Activated T-cell treated with anti-CD3 and anti-CD28 coated beads, Interleukin-2, amount 50 U/mL, for 24 hours (primary cell): ENCODE measurements around the gene MCCD1.

Source experiments
- DNase-seq: peaks from one replicate; pipeline ENCODE4 v3.0.0-alpha.2; 2020
- H3K27ac Mint-ChIP-seq: 2 replicates; pipeline ENCODE4 v1.8.0; 2020; ENCODE audit warnings: mild to moderate bottlenecking, mixed read lengths
- H3K27me3 Mint-ChIP-seq: 2 replicates; pipeline ENCODE4 v1.8.0; 2020; ENCODE audit warnings: mixed read lengths
- H3K36me3 Mint-ChIP-seq: 2 replicates; pipeline ENCODE4 v1.8.0; 2020; ENCODE audit warnings: low read depth, mixed read lengths
- H3K4me1 Mint-ChIP-seq: 2 replicates; pipeline ENCODE4 v1.8.0; 2020; ENCODE audit warnings: low read depth, mixed read lengths
- H3K4me3 Mint-ChIP-seq: 2 replicates; pipeline ENCODE4 v1.8.0; 2020; ENCODE audit warnings: mild to moderate bottlenecking, moderate library complexity, mixed read lengths
- H3K9me3 Mint-ChIP-seq: 2 replicates; pipeline ENCODE4 v1.8.0; 2020; ENCODE audit warnings: mixed read lengths

Gene MCCD1

GRCh38 chr6:31531162-31531561 lies 2.4 kb downstream of the MCCD1 start:
- no peaks in the 10 kb centered on the region for H3K9me3 Mint-ChIP-seq
- no peak overlapping the region for H3K4me3 Mint-ChIP-seq
- peaks cover 81% of the 10 kb centered on the region for H3K36me3 Mint-ChIP-seq
- H3K27ac Mint-ChIP-seq, result no peak overlapping the region
- DNase-seq, result peak; percentile 23
- no peaks in the 10 kb centered on the region for H3K27me3 Mint-ChIP-seq
- peaks cover 39% of the 10 kb centered on the region for H3K4me1 Mint-ChIP-seq

DNA sequence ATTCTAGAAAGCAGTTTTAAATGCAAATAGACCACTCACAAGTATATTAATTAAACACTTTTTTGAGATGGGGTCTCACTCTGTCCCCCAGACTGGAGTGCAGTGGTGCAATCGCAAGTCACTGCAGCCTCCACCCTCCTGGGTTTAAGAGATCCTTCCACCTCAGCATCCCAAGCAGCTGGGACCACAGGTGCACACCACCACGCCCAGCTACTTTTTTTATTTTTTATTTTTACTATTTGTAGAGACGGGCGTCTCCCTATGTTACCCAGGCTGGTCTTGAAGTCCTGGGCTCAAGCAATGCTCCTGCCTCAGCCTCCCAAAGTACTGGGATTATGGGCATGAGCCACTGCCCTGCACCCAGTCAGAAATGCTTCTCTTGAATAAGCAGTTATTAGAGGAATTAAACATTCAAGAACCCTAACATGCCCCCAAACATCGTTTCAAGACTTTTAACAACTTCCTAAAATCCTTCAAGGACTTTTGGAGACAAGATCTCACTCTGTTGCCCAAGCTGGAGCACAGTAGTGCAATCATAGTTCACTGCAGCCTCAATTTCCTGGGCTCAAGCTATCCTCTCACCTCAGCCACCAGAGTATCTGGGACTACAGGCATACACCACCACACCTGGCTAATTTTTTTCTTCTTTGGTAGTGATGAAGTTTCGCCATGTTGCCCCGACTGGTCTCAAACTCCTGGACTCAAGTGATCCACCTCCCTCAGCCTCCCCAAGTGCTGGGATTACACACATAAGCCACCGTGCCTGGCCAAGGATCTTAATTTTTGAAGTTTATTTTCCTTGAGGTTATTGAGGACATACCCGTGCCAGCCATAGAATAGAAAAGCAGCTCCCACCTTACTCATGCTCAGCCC lies 3.2 kb downstream of the MCCD1 start:
- DNase-seq, result peak; percentile 26
- H3K4me3 Mint-ChIP-seq, result no peak overlapping the region
- peaks cover 88% of the 10 kb centered on the region for H3K36me3 Mint-ChIP-seq
- no peaks in the 10 kb centered on the region for H3K9me3 Mint-ChIP-seq
- peak overlapping the region; percentile 69 for H3K27ac Mint-ChIP-seq
- H3K4me1 Mint-ChIP-seq, result peaks cover 45% of the 10 kb centered on the region
- no peaks in the 10 kb centered on the region for H3K27me3 Mint-ChIP-seq

DNA sequence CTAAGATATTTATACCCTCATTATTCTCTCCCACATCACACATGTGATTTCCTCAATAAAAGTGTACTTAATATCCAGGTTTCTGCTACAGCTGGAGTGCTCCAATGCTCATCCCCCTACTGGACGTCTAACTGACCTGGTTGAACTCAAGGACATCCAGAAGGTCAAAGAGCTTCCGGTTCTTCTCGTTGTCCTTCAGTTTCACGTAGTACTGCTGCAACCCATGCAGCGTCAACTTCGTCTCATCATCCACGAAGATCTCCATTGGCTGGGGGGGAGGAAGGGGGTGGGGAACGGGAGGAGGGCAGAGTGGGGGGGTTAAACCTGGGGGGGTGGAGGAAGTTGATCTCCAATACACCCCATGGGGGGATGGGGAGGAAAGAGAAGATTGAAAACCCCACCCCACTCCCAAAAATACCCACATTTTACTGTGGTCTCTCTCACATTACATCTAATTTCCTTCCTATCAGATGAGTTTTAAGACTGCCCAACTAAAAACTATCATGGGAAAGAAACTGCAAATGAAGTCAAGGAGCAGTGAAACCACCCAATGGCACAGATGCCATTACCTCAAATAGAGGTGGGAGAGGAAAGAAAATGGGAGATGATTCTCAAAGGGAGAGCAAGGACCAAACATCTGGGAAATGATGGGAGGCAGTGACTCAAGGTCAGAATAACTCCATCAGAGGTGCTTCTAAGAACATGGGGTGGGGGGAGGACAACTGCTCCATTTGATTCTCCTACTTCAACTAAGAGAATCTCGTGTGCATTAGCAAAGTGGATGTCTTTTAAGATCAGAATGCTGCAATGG lies 4.1 kb downstream of the MCCD1 start:
- no peaks in the 10 kb centered on the region for H3K9me3 Mint-ChIP-seq

DNA sequence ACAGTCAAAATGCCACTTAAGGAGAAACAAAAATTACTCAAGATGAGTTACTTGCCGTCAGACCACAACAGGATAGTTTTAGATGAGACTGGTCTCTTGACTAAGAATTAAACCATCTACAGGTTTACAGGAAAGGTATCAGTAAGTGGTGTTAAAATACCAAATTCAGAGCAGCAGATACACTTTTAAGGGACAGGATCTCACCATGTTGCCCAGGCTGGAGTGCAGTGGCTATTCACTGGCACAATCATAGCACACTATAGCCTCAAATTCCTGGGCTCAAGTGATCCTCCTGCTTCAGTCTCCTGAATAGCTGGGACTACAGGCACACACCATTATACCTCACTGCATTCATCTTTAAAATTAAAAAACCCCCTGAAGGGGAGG lies 4.7 kb downstream of the MCCD1 start:
- no peaks in the 10 kb centered on the region for H3K27me3 Mint-ChIP-seq
- peak overlapping the region; percentile 79 for H3K27ac Mint-ChIP-seq
- H3K36me3 Mint-ChIP-seq, result peaks cover 96% of the 10 kb centered on the region
- no peak for DNase-seq
- no peaks in the 10 kb centered on the region for H3K9me3 Mint-ChIP-seq
- no peak overlapping the region for H3K4me3 Mint-ChIP-seq
- peaks cover 54% of the 10 kb centered on the region for H3K4me1 Mint-ChIP-seq

More for the DNA sequence above, 4.1 kb downstream of the MCCD1 start:
- Mint-ChIP-seq H3K36me3 (peaks cover 93% of the 10 kb centered on the region), H3K27ac (peak overlapping the region; percentile 79), H3K27me3 (no peaks in the 10 kb centered on the region), H3K4me3 (no peak overlapping the region), H3K4me1 (peaks cover 50% of the 10 kb centered on the region)
- peak; percentile 15 for DNase-seq

GRCh38 chr6:31534011-31534410 lies 5.2 kb downstream of the MCCD1 start:
- Mint-ChIP-seq H3K9me3 (no peaks in the 10 kb centered on the region), H3K4me3 (no peak overlapping the region), H3K4me1 (peaks cover 60% of the 10 kb centered on the region), H3K36me3 (peaks cover 97% of the 10 kb centered on the region), H3K27ac (peak overlapping the region; percentile 79), H3K27me3 (no peaks in the 10 kb centered on the region)
- peak; percentile 28 for DNase-seq

GRCh38 chr6:31534521-31535040 lies 5.8 kb downstream of the MCCD1 start:
- Mint-ChIP-seq H3K27ac (peak overlapping the region; percentile 73), H3K4me1 (peaks cover 65% of the 10 kb centered on the region), H3K27me3 (no peaks in the 10 kb centered on the region), H3K9me3 (no peaks in the 10 kb centered on the region), H3K36me3 (peaks cover 97% of the 10 kb centered on the region), H3K4me3 (no peak overlapping the region)
- peak; percentile 24 for DNase-seq

DNA sequence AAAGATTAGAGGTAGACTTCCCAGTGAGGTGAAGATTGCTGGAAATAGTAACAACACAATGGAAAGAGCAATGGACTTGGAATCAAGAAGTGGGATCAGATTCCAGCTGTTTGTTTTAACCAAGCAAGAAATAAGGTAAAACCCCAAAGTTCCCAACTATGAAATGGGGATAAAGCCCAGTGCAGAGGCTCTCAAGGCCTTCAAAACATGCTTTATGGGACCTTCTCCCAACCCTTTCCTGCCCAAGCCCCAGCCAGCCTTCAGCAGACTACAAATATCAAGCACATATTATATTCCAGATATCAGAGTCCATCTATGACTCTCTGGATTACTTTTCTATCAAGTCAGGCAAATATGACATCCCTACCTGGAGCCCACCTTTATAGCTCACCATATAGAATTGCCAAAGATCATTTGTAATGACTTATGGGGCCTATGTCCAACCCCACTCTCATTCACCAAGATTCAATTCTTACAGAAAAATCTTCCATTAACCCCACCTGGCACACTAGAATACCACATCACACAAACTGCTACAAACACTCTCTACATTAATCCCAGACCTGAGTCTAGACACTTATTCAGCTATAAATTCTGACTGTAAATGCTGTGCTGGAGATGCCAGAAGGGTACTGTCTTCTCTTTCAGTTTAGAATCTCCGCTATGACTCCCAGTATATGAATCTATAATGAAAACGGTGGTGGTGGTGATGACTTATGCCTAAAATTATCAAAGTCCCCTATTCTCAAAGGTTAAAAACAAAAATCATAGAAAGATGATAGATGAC lies 7.0 kb downstream of the MCCD1 start:
- H3K4me3 Mint-ChIP-seq, result no peak overlapping the region
- DNase-seq, result no peak
- H3K36me3 Mint-ChIP-seq, result peaks cover 97% of the 10 kb centered on the region
- H3K4me1 Mint-ChIP-seq, result peaks cover 71% of the 10 kb centered on the region
- H3K27me3 Mint-ChIP-seq, result no peaks in the 10 kb centered on the region
- H3K27ac Mint-ChIP-seq, result peak overlapping the region; percentile 73
- no peaks in the 10 kb centered on the region for H3K9me3 Mint-ChIP-seq

- no peaks in the 10 kb centered on the region for H3K9me3 Mint-ChIP-seq
- peak overlapping the region; percentile 95 for H3K27ac Mint-ChIP-seq
- peaks cover 91% of the 10 kb centered on the region for H3K36me3 Mint-ChIP-seq
- peak; percentile 24 for DNase-seq
- peak overlapping the region; percentile 94 for H3K4me3 Mint-ChIP-seq
- peaks cover 62% of the 10 kb centered on the region for H3K4me1 Mint-ChIP-seq
- H3K27me3 Mint-ChIP-seq, result no peaks in the 10 kb centered on the region
Measured at GRCh38 chr6:31538805-31539400, 10.1 kb downstream of the MCCD1 start.

GRCh38 chr6:31540640-31541039 lies 11.9 kb downstream of the MCCD1 start:
- H3K27me3 Mint-ChIP-seq, result no peaks in the 10 kb centered on the region
- peak overlapping the region; percentile 94 for H3K4me3 Mint-ChIP-seq
- H3K36me3 Mint-ChIP-seq, result peaks cover 73% of the 10 kb centered on the region
- H3K9me3 Mint-ChIP-seq, result no peaks in the 10 kb centered on the region
- H3K27ac Mint-ChIP-seq, result peak overlapping the region; percentile 95
- peaks cover 50% of the 10 kb centered on the region for H3K4me1 Mint-ChIP-seq
- no peak for DNase-seq

GRCh38 chr6:31541059-31541657 lies 12.4 kb downstream of the MCCD1 start:
- Mint-ChIP-seq H3K27me3 (no peaks in the 10 kb centered on the region), H3K27ac (peak overlapping the region; percentile 95), H3K4me3 (peak overlapping the region; percentile 94), H3K4me1 (peaks cover 50% of the 10 kb centered on the region), H3K9me3 (no peaks in the 10 kb centered on the region), H3K36me3 (peaks cover 68% of the 10 kb centered on the region)
- peak; percentile 64 for DNase-seq

GRCh38 chr6:31541658-31542521 lies 13.1 kb downstream of the MCCD1 start, which contains the start of gene DDX39B:
DDX39B (minus strand) TSS chr6:31542003; CDS start chr6:31540532, 1,471 bp downstream.
- Mint-ChIP-seq H3K36me3 (peaks cover 61% of the 10 kb centered on the region), H3K27me3 (no peaks in the 10 kb centered on the region), H3K4me1 (peaks cover 50% of the 10 kb centered on the region), H3K4me3 (peak within 1 kb of the TSS; percentile 94), H3K9me3 (no peaks in the 10 kb centered on the region), H3K27ac (peak within 1 kb of the TSS; percentile 95)
- DNase-seq, result peak; percentile 93

GRCh38 chr6:31543639-31544038 lies 14.9 kb downstream of the MCCD1 start:
- H3K9me3 Mint-ChIP-seq, result no peaks in the 10 kb centered on the region
- peaks cover 56% of the 10 kb centered on the region for H3K36me3 Mint-ChIP-seq
- peak; percentile 19 for DNase-seq
- H3K4me3 Mint-ChIP-seq, result peak overlapping the region; percentile 94
- H3K4me1 Mint-ChIP-seq, result peaks cover 55% of the 10 kb centered on the region
- H3K27ac Mint-ChIP-seq, result no peak overlapping the region
- no peaks in the 10 kb centered on the region for H3K27me3 Mint-ChIP-seq

- H3K27ac Mint-ChIP-seq, result no peak overlapping the region
- H3K9me3 Mint-ChIP-seq, result no peaks in the 10 kb centered on the region
- no peaks in the 10 kb centered on the region for H3K27me3 Mint-ChIP-seq
- H3K4me1 Mint-ChIP-seq, result peaks cover 52% of the 10 kb centered on the region
- peaks cover 55% of the 10 kb centered on the region for H3K36me3 Mint-ChIP-seq
- no peak overlapping the region for H3K4me3 Mint-ChIP-seq
- DNase-seq, result no peak
Measured at GRCh38 chr6:31544676-31545075, 15.9 kb downstream of the MCCD1 start.
